ENCODE measurements around the gene POLR2L.

DNA sequence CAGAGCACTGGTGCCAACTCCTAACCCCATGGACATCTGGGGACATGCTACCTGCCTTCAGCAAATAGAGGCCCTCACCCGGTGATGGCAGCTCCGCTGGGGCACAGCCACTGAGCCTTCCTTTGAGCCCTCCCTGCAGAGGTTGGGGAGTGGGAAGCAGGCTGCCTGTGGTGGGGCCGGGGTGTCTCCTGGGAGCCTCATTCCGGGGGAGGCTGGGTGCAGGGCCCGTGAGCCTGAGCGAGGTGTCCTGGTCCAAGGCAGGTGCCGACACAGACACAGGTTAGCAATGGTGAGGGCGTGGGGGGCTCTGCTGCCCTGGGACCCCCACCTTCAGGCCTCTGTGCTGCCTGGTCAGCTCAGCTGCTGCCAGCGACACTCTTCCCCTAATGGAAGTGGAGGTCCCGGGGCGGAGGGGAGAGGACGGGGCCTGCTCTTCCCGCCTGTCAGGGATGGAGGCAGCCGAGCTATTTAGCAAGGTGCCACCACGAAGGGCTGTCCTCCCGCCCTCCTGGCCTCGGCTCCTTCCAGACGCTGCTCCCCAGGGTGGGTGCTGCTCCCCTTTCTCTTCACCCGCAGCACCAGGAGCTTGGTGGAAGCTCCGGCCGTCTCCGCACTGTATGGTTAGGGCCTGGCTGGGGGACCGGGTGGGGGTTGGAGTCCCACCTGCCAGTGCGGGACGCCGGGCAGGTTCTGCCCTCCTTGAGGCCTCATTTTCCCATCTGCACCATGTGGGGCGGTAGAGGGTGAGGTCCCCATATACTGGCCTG lies 11.5 kb upstream of the POLR2L start:
- no peak for TF ChIP-seq POLR2A (IDR thresholded peaks at IDR 0.05; ENCODE audit: low read length)
- TF ChIP-seq GATA1 (IDR thresholded peaks at IDR 0.05; ENCODE audit: low read depth, low read length): no peak

Measured in erythroblast (primary cell).